WTC11 (cell line): Measurements from ENCODE around the gene RAPGEF1. TPM values are rescaled to one million over a fixed set of nuclear protein-coding genes. Genes with fewer than 3 reads are reported as not detected.

Experiments
- ATAC-seq: fragments of 200-7000 bp; cut with Tn5 transposase; 2 replicates; pipeline ENCODE4 v1.10.0; 2021; ENCODE audit warnings: mild to moderate bottlenecking, moderate library complexity
- CTCF ChIA-PET: fragments of 300-600 bp; sonication (Branson Sonifier 250); formaldehyde crosslinking; loops from one replicate; lab custom pipeline; 2021; ENCODE audit warnings: antibody characterized with exemption; lab: Charles Lee
- POLR2A ChIA-PET: fragments of 350-600 bp; sonication (Branson Sonifier 250); formaldehyde crosslinking; loops from one replicate; lab custom pipeline; 2021; ENCODE audit warnings: antibody characterized with exemption; lab: Charles Lee
- DNase-seq: peaks from one replicate; pipeline ENCODE4 v3.0.0; 2021; ENCODE audit warnings: low spot score
- H3K27ac Mint-ChIP-seq: 2 replicates; pipeline ENCODE4 v1.8.0; 2021; ENCODE audit warnings: mixed read lengths
- H3K27me3 Mint-ChIP-seq: 2 replicates; pipeline ENCODE4 v1.8.0; 2021; ENCODE audit warnings: low read depth, mild to moderate bottlenecking, moderate library complexity, mixed read lengths
- H3K36me3 Mint-ChIP-seq: 2 replicates; pipeline ENCODE4 v1.8.0; 2021; ENCODE audit warnings: mixed read lengths
- H3K4me1 Mint-ChIP-seq: 2 replicates; pipeline ENCODE4 v1.8.0; 2022; ENCODE audit warnings: mixed read lengths
- H3K4me3 Mint-ChIP-seq: 2 replicates; pipeline ENCODE4 v1.8.0; 2021; ENCODE audit warnings: mild to moderate bottlenecking, moderate library complexity, mixed read lengths
- H3K9me3 Mint-ChIP-seq: 2 replicates; pipeline ENCODE4 v1.8.0; 2021; ENCODE audit warnings: mixed read lengths
- ESRRA ChIP-seq: sonication (generic); formaldehyde crosslinking; IDR thresholded peaks from 2 replicates; pipeline ENCODE4 v1.8.1; 2022; ENCODE audit warnings: mild to moderate bottlenecking, missing genetic modification reagents, borderline replicate concordance
- FOXK1 ChIP-seq: sonication (generic); formaldehyde crosslinking; IDR thresholded peaks from 2 replicates; pipeline ENCODE4 v1.8.0; 2022; ENCODE audit warnings: mild to moderate bottlenecking, moderate library complexity, missing genetic modification reagents
- JAZF1 ChIP-seq: fragments of 250-450 bp; sonication (Bioruptor Pico); IDR thresholded peaks from 2 replicates; pipeline ENCODE4 v1.9.0; 2021; ENCODE audit warnings: moderate library complexity, mild to moderate bottlenecking, inconsistent platforms
- NR3C1 ChIP-seq: sonication (generic); formaldehyde crosslinking; conservative IDR thresholded peaks from 2 replicates; pipeline ENCODE4 v1.8.1; 2023; ENCODE audit warnings: low read depth, mild to moderate bottlenecking, missing genetic modification reagents
- SMAD3 ChIP-seq: sonication (generic); formaldehyde crosslinking; IDR thresholded peaks from 2 replicates; pipeline ENCODE4 v1.8.0; 2022; ENCODE audit warnings: missing genetic modification reagents, mild to moderate bottlenecking, borderline replicate concordance
- TEAD4 ChIP-seq: sonication (generic); formaldehyde crosslinking; IDR thresholded peaks from 2 replicates; pipeline ENCODE4 v1.8.0; 2022; ENCODE audit warnings: mild to moderate bottlenecking, missing genetic modification reagents
- ZNF232 ChIP-seq: sonication (generic); formaldehyde crosslinking; IDR thresholded peaks from 2 replicates; pipeline ENCODE4 v1.8.0; 2022; ENCODE audit warnings: mild to moderate bottlenecking, missing genetic modification reagents
- total RNA-seq: library from RNA; stranded (reverse); gene quantifications from 3 replicates; pipeline ENCODE4 v1.2.3, GENCODE V29; 2021
- TF ChIP-seq, protein P1 (sequence below): sonication (generic); formaldehyde crosslinking; conservative IDR thresholded peaks from 2 replicates; pipeline ENCODE4 v1.8.1; 2023; ENCODE audit warnings: mild to moderate bottlenecking, low read depth, missing genetic modification reagents, moderate library complexity
- TF ChIP-seq, protein P2 (sequence below): fragments of 250-450 bp; sonication (Bioruptor Pico); IDR thresholded peaks from 2 replicates; pipeline ENCODE4 v1.9.0; 2021; ENCODE audit warnings: mild to moderate bottlenecking
- TF ChIP-seq, protein P3 (sequence below): sonication (generic); formaldehyde crosslinking; IDR thresholded peaks from 2 replicates; pipeline ENCODE4 v1.8.1; 2023; ENCODE audit warnings: mild to moderate bottlenecking, moderate library complexity, missing genetic modification reagents

Gene RAPGEF1
- total RNA-seq, 1 experiment from 2014 or later, result 66.2 TPM

DNA sequence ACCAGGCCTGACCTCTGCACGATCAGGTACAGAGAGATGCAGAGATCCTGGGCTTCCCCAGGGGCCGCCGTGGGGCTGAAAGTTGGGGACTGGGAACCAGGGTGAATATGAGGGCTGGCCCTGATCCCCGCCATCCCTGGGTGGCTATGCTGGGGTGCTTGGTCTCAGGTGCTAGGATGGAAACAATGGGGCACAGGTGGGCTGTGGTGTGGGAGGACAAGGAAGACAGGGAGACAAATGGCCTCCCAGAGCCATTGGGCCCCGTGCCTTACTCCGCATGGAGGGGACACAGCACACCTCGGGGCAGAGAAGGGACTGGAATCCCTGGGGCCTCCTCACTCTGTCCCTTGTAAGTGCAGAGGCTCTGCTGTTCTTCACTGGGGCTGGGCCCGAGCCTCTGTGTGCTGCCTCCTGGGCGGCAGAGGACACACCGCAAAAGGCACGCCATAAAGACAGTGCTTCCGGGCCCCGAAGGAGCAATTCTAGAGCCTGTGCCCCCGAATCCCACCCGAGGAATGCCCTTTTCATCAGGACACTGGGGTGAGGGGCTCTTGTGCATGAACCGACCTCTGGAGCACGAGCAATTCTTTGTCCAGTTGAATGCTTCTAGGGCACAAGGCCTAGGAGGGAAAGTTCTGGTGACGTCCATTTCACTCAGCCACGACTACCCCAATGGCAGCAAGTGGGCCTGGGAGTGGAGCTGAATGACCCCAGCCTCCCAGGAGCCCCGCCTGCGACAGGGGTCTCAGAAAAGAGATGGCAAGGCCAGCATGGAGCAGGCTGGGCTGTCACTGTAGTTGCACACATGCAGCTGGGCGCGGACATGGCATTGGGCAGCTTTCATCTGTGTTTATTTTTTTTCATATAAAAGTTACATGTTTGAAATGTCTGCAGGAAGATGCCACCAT is 163.7 kb downstream of the RAPGEF1 start:
- Mint-ChIP-seq H3K9me3 (no peaks in the 10 kb centered on the region), H3K27ac (no peak overlapping the region), H3K4me1 (no peaks in the 10 kb centered on the region), H3K36me3 (peaks cover 10% of the 10 kb centered on the region; the same call in 1 of the 2 replicates), H3K4me3 (no peak overlapping the region), H3K27me3 (no peaks in the 10 kb centered on the region)
- ATAC-seq (no peak), DNase-seq (no peak)
- TF ChIP-seq ZNF232 (CRISPR knock-in tag) (no peak), ESRRA (CRISPR knock-in tag) (no peak), SMAD3 (CRISPR knock-in tag) (no peak), FOXK1 (no peak), TEAD4 (no peak)
- TF ChIP-seq, protein P1, sequence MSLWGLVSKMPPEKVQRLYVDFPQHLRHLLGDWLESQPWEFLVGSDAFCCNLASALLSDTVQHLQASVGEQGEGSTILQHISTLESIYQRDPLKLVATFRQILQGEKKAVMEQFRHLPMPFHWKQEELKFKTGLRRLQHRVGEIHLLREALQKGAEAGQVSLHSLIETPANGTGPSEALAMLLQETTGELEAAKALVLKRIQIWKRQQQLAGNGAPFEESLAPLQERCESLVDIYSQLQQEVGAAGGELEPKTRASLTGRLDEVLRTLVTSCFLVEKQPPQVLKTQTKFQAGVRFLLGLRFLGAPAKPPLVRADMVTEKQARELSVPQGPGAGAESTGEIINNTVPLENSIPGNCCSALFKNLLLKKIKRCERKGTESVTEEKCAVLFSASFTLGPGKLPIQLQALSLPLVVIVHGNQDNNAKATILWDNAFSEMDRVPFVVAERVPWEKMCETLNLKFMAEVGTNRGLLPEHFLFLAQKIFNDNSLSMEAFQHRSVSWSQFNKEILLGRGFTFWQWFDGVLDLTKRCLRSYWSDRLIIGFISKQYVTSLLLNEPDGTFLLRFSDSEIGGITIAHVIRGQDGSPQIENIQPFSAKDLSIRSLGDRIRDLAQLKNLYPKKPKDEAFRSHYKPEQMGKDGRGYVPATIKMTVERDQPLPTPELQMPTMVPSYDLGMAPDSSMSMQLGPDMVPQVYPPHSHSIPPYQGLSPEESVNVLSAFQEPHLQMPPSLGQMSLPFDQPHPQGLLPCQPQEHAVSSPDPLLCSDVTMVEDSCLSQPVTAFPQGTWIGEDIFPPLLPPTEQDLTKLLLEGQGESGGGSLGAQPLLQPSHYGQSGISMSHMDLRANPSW (CRISPR knock-in tag), result no peak
- TF ChIP-seq, protein P2, sequence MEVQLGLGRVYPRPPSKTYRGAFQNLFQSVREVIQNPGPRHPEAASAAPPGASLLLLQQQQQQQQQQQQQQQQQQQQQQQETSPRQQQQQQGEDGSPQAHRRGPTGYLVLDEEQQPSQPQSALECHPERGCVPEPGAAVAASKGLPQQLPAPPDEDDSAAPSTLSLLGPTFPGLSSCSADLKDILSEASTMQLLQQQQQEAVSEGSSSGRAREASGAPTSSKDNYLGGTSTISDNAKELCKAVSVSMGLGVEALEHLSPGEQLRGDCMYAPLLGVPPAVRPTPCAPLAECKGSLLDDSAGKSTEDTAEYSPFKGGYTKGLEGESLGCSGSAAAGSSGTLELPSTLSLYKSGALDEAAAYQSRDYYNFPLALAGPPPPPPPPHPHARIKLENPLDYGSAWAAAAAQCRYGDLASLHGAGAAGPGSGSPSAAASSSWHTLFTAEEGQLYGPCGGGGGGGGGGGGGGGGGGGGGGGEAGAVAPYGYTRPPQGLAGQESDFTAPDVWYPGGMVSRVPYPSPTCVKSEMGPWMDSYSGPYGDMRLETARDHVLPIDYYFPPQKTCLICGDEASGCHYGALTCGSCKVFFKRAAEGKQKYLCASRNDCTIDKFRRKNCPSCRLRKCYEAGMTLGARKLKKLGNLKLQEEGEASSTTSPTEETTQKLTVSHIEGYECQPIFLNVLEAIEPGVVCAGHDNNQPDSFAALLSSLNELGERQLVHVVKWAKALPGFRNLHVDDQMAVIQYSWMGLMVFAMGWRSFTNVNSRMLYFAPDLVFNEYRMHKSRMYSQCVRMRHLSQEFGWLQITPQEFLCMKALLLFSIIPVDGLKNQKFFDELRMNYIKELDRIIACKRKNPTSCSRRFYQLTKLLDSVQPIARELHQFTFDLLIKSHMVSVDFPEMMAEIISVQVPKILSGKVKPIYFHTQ, result no peak
- ChIA-PET CTCF (interaction anchor here (0.5 to 1.0 kb wide), 4 partner anchors 89 to 185 kb away, joined by 3 to 6 read pairs (median 3); no protein-coding TSS in a partner anchor), POLR2A (no interaction called here)

DNA sequence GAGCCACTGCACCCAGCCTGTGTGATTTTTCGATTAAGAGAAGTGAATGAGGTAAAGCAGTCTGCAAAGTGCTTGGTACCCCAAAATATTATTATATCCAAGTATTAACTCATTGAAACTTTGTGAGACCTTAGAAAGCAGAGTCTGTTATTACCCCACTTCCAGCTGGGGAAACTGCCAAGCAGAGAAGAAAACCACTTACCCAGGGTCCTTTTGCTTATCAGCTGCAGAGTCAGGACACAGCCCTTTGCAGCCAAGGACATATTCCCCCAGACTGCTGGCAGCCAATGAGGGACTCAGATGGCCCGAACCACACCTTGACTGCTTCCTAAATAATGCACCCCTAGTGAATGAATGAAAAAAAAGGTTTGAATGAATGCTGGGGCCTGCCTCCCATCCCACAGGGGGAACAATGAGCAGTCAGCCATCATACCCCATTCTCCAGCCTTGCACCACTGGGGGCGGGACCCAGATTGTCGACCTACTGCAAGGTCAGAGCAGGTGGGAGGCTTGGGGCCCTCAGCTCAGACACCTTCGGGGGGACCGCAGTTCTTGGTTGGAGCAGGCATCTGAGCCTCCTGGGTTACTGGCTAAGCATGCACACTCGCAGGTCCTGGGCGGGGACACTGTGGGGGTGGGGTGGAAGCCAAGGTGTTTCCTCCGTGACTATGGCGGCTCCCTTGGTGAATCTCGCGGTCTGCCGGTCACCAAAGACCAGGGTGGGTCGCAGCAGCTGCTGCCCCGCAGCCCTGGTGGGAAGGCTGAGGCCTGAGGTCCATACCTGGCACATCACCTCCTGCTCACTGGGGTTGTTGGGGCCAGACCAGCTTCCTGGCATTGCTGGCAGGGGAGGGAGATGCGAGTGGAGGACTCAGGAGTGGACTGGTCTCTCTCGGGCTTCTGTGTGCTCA is 164.9 kb downstream of the RAPGEF1 start:
- no peaks in the 10 kb centered on the region for H3K27me3 Mint-ChIP-seq
- H3K36me3 Mint-ChIP-seq, result peaks cover 7% of the 10 kb centered on the region; the same call in 1 of the 2 replicates
- POLR2A ChIA-PET, result no interaction called here
- no peak overlapping the region for H3K4me3 Mint-ChIP-seq
- H3K27ac Mint-ChIP-seq, result no peak overlapping the region
- DNase-seq, result no peak
- no peaks in the 10 kb centered on the region for H3K9me3 Mint-ChIP-seq
- TF ChIP-seq NR3C1 (CRISPR knock-in tag), result no peak
- TF ChIP-seq, protein P3, sequence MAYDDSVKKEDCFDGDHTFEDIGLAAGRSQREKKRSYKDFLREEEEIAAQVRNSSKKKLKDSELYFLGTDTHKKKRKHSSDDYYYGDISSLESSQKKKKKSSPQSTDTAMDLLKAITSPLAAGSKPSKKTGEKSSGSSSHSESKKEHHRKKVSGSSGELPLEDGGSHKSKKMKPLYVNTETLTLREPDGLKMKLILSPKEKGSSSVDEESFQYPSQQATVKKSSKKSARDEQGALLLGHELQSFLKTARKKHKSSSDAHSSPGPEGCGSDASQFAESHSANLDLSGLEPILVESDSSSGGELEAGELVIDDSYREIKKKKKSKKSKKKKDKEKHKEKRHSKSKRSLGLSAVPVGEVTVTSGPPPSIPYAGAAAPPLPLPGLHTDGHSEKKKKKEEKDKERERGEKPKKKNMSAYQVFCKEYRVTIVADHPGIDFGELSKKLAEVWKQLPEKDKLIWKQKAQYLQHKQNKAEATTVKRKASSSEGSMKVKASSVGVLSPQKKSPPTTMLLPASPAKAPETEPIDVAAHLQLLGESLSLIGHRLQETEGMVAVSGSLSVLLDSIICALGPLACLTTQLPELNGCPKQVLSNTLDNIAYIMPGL (CRISPR knock-in tag), result no peak
- no peak for ATAC-seq
- no peaks in the 10 kb centered on the region for H3K4me1 Mint-ChIP-seq
- CTCF ChIA-PET, result interaction anchor here (0.8 kb wide), 1 partner anchor 13 kb away, joined by 3 read pairs; no protein-coding TSS in a partner anchor

DNA sequence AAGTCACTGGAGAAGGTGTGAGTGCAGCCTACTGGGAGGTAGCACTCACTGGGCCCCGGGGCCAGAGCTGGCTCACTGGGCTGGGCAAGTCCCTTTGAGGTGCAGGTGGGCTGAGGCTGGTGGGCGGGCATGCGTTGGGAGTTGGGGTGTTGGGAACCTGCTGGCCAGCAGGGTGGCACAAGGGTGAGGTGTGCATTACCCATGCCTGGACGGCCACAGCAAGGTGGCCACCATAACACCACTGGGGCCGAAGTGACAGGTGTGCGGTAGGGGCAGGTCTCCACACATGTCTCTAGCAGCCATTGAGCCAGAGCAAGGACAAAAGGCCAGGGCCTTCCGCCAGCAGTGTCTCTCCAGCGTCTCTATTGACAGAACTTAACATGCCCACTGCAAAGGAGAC is 172.0 kb downstream of the RAPGEF1 start:
- H3K36me3 Mint-ChIP-seq, result peaks cover 8% of the 10 kb centered on the region; the same call in 1 of the 2 replicates
- CTCF ChIA-PET, result no interaction called here
- DNase-seq (no peak), ATAC-seq (no peak)
- H3K9me3 Mint-ChIP-seq, result peaks cover 21% of the 10 kb centered on the region
- POLR2A ChIA-PET, result no interaction called here
- TF ChIP-seq JAZF1 (CRISPR knock-in tag), result no peak
- no peak overlapping the region for H3K4me3 Mint-ChIP-seq
- no peaks in the 10 kb centered on the region for H3K4me1 Mint-ChIP-seq
- no peak overlapping the region for H3K27ac Mint-ChIP-seq
- H3K27me3 Mint-ChIP-seq, result peaks cover 9% of the 10 kb centered on the region; the same call in 1 of the 2 replicates
